H9 (cell line): ENCODE measurements around the gene VPS13A. TPM values are rescaled to one million over a fixed set of nuclear protein-coding genes. Genes with fewer than 3 reads are reported as not detected.
A peak's percentile ranks its signal among the peaks of the same experiment; 100 is the strongest.

Experiments
- DNase-seq: peaks from one replicate; pipeline ENCODE4 v3.0.0-alpha.2; 2017
- H2AFZ ChIP-seq: one replicate; pipeline ENCODE4 v1.6.1; 2013; ENCODE audit warnings: mild to moderate bottlenecking, low read length, control low read depth, moderate library complexity
- H2AK5ac ChIP-seq: 2 replicates; pipeline ENCODE4 v1.6.1; 2013; ENCODE audit warnings: low read length, control low read depth, mixed read lengths; ENCODE audit not compliant: insufficient read length
- H2BK120ac ChIP-seq: one replicate; pipeline ENCODE4 v1.6.1; 2013; ENCODE audit warnings: low read depth, mild to moderate bottlenecking, low read length, control low read depth, inconsistent platforms; ENCODE audit not compliant: poor library complexity, severe bottlenecking
- H2BK12ac ChIP-seq: 2 replicates; pipeline ENCODE4 v1.6.1; 2013; ENCODE audit warnings: low read length, control low read depth, mixed read lengths, low read depth; ENCODE audit not compliant: insufficient read length
- H2BK15ac ChIP-seq: 2 replicates; pipeline ENCODE4 v1.6.1; 2013; ENCODE audit warnings: low read depth, low read length, control low read depth
- H2BK20ac ChIP-seq: one replicate; pipeline ENCODE4 v1.6.1; 2013; ENCODE audit warnings: low read depth, mild to moderate bottlenecking, low read length, control low read depth, inconsistent platforms; ENCODE audit not compliant: poor library complexity, severe bottlenecking
- H2BK5ac ChIP-seq: 2 replicates; pipeline ENCODE4 v1.6.1; 2013; ENCODE audit warnings: low read length, control low read depth, mixed read lengths; ENCODE audit not compliant: insufficient read length
- H3K14ac ChIP-seq: 2 replicates; pipeline ENCODE4 v1.6.1; 2013; ENCODE audit warnings: low read length, control low read depth; ENCODE audit not compliant: insufficient read depth
- H3K18ac ChIP-seq: 2 replicates; pipeline ENCODE4 v1.6.1; 2013; ENCODE audit warnings: low read depth, mild to moderate bottlenecking, mixed read lengths, low read length, control low read depth; ENCODE audit not compliant: insufficient read length
- H3K23ac ChIP-seq: 2 replicates; pipeline ENCODE4 v1.6.1; 2013; ENCODE audit warnings: low read length, control low read depth, mixed read lengths, low read depth; ENCODE audit not compliant: insufficient read length
- H3K23me2 ChIP-seq: 2 replicates; pipeline ENCODE4 v1.6.1; 2013; ENCODE audit warnings: low read depth, mild to moderate bottlenecking, mixed read lengths, low read length, control low read depth; ENCODE audit not compliant: insufficient read length, poor library complexity, severe bottlenecking
- H3K27ac ChIP-seq: 2 replicates; pipeline ENCODE4 v1.5.1; 2013; ENCODE audit warnings: low read length, control low read depth, mixed read lengths, low read depth; ENCODE audit not compliant: insufficient read length
- H3K27me3 ChIP-seq: 2 replicates; pipeline ENCODE4 v1.6.1; 2013; ENCODE audit warnings: low read length, control low read depth, inconsistent platforms; ENCODE audit not compliant: insufficient read depth
- H3K4ac ChIP-seq: 2 replicates; pipeline ENCODE4 v1.6.1; 2013; ENCODE audit warnings: low read depth, mild to moderate bottlenecking, control low read depth, inconsistent platforms, low read length, moderate library complexity
- H3K4me1 ChIP-seq: 2 replicates; pipeline ENCODE4 v1.6.1; 2013; ENCODE audit warnings: low read length, control low read depth, inconsistent platforms; ENCODE audit not compliant: insufficient read depth
- H3K4me2 ChIP-seq: 2 replicates; pipeline ENCODE4 v1.6.1; 2013; ENCODE audit warnings: low read length, control low read depth, mixed read lengths; ENCODE audit not compliant: insufficient read length, insufficient read depth
- H3K56ac ChIP-seq: 2 replicates; pipeline ENCODE4 v1.6.1; 2013; ENCODE audit warnings: low read depth, mild to moderate bottlenecking, mixed read lengths, low read length, control low read depth; ENCODE audit not compliant: insufficient read length
- H3K79me1 ChIP-seq: 2 replicates; pipeline ENCODE4 v1.6.1; 2013; ENCODE audit warnings: low read depth, mild to moderate bottlenecking, moderate library complexity, low read length, control low read depth, inconsistent platforms; ENCODE audit not compliant: insufficient read depth, poor library complexity, severe bottlenecking
- H3K79me2 ChIP-seq: 2 replicates; pipeline ENCODE4 v1.6.1; 2013; ENCODE audit warnings: low read length, control low read depth, inconsistent platforms; ENCODE audit not compliant: insufficient read depth
- H3K9ac ChIP-seq: 2 replicates; pipeline ENCODE4 v1.6.1; 2013; ENCODE audit warnings: low read length, control low read depth, mixed read lengths; ENCODE audit not compliant: insufficient read length; ENCODE audit errors: extremely low read depth
- H3K9me3 ChIP-seq: one replicate; pipeline ENCODE4 v1.6.1; 2013; ENCODE audit warnings: low read depth, low read length, inconsistent platforms; ENCODE audit not compliant: control insufficient read depth
- H3T11ph ChIP-seq: one replicate; pipeline ENCODE4 v1.6.1; 2013; ENCODE audit warnings: mild to moderate bottlenecking, low read length, control low read depth, inconsistent platforms
- H4K20me1 ChIP-seq: one replicate; pipeline ENCODE4 v1.6.1; 2013; ENCODE audit not compliant: control insufficient read depth, insufficient read length, insufficient read depth
- H4K5ac ChIP-seq: 2 replicates; pipeline ENCODE4 v1.6.1; 2013; ENCODE audit warnings: low read depth, mild to moderate bottlenecking, mixed read lengths, low read length, control low read depth; ENCODE audit not compliant: insufficient read length
- H4K8ac ChIP-seq: replicated peaks from 2 replicates; pipeline ENCODE4 v1.6.1; 2013; ENCODE audit warnings: low read length, control low read depth, mixed read lengths, low read depth; ENCODE audit not compliant: insufficient read length
- H4K91ac ChIP-seq: 2 replicates; pipeline ENCODE4 v1.6.1; 2013; ENCODE audit warnings: low read depth, mild to moderate bottlenecking, moderate library complexity, mixed read lengths, low read length, control low read depth; ENCODE audit not compliant: insufficient read length
- H3K27ac Mint-ChIP-seq, 3 experiments: 2 replicates in 2 of 3; 3 replicates in 1 of 3; pipeline ENCODE4 v1.8.0; 2020 to 2021; ENCODE audit warnings: mixed read lengths in 3 of 3, mild to moderate bottlenecking in 1 of 3, moderate library complexity in 1 of 3
- H3K27me3 Mint-ChIP-seq: 2 replicates; pipeline ENCODE4 v1.8.0; 2021; ENCODE audit warnings: low read depth, mild to moderate bottlenecking, moderate library complexity, mixed read lengths
- H3K36me3 Mint-ChIP-seq, 3 experiments: 2 replicates in 2 of 3; 3 replicates in 1 of 3; pipeline ENCODE4 v1.8.0; 2020 to 2021; ENCODE audit warnings: low read depth in 3 of 3, mixed read lengths in 3 of 3; ENCODE audit not compliant: insufficient read depth in 1 of 3
- H3K4me1 Mint-ChIP-seq, 2 experiments: 2 replicates each; pipeline ENCODE4 v1.8.0; 2020; ENCODE audit warnings: mixed read lengths in 2 of 2
- H3K4me3 Mint-ChIP-seq, 2 experiments: 2 replicates in 1 of 2; 3 replicates in 1 of 2; pipeline ENCODE4 v1.8.0; 2020 to 2021; ENCODE audit warnings: mild to moderate bottlenecking in 2 of 2, mixed read lengths in 2 of 2, moderate library complexity in 1 of 2
- H3K9me3 Mint-ChIP-seq, 2 experiments: 2 replicates in 1 of 2; 3 replicates in 1 of 2; pipeline ENCODE4 v1.8.0; 2020; ENCODE audit warnings: mild to moderate bottlenecking in 2 of 2, mixed read lengths in 2 of 2, moderate library complexity in 1 of 2
- CTCF ChIP-seq: fragments of 200-600 bp; sonication (generic); conservative IDR thresholded peaks from 3 replicates; pipeline ENCODE4 v1.8.0; 2021; ENCODE audit warnings: antibody characterized with exemption, mild to moderate bottlenecking
- WGBS: extraction: QIAGEN DNeasy Blood & Tissue Kit; methylation state at CpG from one replicate; pipeline ENCODE4 v1.1.7; 2013; ENCODE audit warnings: missing lambda C conversion rate, low lambda C conversion rate, mixed read lengths; ENCODE audit not compliant: insufficient read length; ENCODE audit errors: extremely low coverage; 5-methylcytosine and 5-hydroxymethylcytosine counted together
- total RNA-seq: library from RNA; stranded (reverse); gene quantifications from 2 replicates; pipeline ENCODE4 v1.2.1, GENCODE V29; 2021

Gene VPS13A
- total RNA-seq, 1 experiment from 2014 or later: 34.0 TPM

GRCh38 chr9:77149879-77150278 lies 27.5 kb upstream of the VPS13A start:
- H3K4me3 Mint-ChIP-seq: no peak overlapping the region
- Histone ChIP-seq H3K4me2 (no peak overlapping the region), H4K8ac (no peak overlapping the region), H2AK5ac (no peak overlapping the region), H2BK20ac (no peak overlapping the region), H4K5ac (no peak overlapping the region), H2BK12ac (no peak overlapping the region), H2BK15ac (no peak overlapping the region), H2BK5ac (no peak overlapping the region), H3K27ac (no peak overlapping the region), H3K9ac (no peak overlapping the region), H4K91ac (no peak overlapping the region), H3K4ac (no peak overlapping the region), H3K27me3 (no peaks in the 10 kb centered on the region), H2BK120ac (no peak overlapping the region), H3K79me2 (no peaks in the 10 kb centered on the region), H4K20me1 (no peaks in the 10 kb centered on the region), H3K14ac (no peak overlapping the region), H3K4me1 (no peaks in the 10 kb centered on the region; the same call in 1 of the 2 replicates), H3K9me3 (no peaks in the 10 kb centered on the region), H3K56ac (no peak overlapping the region), H3K79me1 (no peaks in the 10 kb centered on the region), H3K18ac (no peak overlapping the region), H3T11ph (no peak overlapping the region), H3K23ac (no peak overlapping the region), H2AFZ (no peak overlapping the region), H3K23me2 (no peaks in the 10 kb centered on the region)
- H3K9me3 Mint-ChIP-seq: no peaks in the 10 kb centered on the region; a peak in 1 of 5 replicates
- H3K27ac Mint-ChIP-seq: 0 out of 7 replicates have a peak overlapping the region, but pooled peaks of 1 of the 3 experiments have one; percentile 20
- no peak for DNase-seq
- H3K4me1 Mint-ChIP-seq: peaks cover 6 to 17% of the 10 kb centered on the region in 2 experiments
- no peaks in the 10 kb centered on the region for H3K36me3 Mint-ChIP-seq
- no peak for TF ChIP-seq CTCF
- H3K27me3 Mint-ChIP-seq: peaks cover 10% of the 10 kb centered on the region
- WGBS: no CpG with 5 or more reads among the region's 2 CpGs
